WTC11 (cell line): Measurements from ENCODE around the gene CDH12. TPM values are rescaled to one million over a fixed set of nuclear protein-coding genes. Genes with fewer than 3 reads are reported as not detected.

Source experiments
- ATAC-seq: fragments of 200-7000 bp; cut with Tn5 transposase; 2 replicates; pipeline ENCODE4 v1.10.0; 2021; ENCODE audit warnings: mild to moderate bottlenecking, moderate library complexity
- CTCF ChIA-PET: fragments of 300-600 bp; sonication (Branson Sonifier 250); formaldehyde crosslinking; loops from one replicate; lab custom pipeline; 2021; ENCODE audit warnings: antibody characterized with exemption; lab: Charles Lee
- POLR2A ChIA-PET: fragments of 350-600 bp; sonication (Branson Sonifier 250); formaldehyde crosslinking; loops from one replicate; lab custom pipeline; 2021; ENCODE audit warnings: antibody characterized with exemption; lab: Charles Lee
- DNase-seq: peaks from one replicate; pipeline ENCODE4 v3.0.0; 2021; ENCODE audit warnings: low spot score
- H3K27ac Mint-ChIP-seq: 2 replicates; pipeline ENCODE4 v1.8.0; 2021; ENCODE audit warnings: mixed read lengths
- H3K27me3 Mint-ChIP-seq: 2 replicates; pipeline ENCODE4 v1.8.0; 2021; ENCODE audit warnings: low read depth, mild to moderate bottlenecking, moderate library complexity, mixed read lengths
- H3K36me3 Mint-ChIP-seq: 2 replicates; pipeline ENCODE4 v1.8.0; 2021; ENCODE audit warnings: mixed read lengths
- H3K4me1 Mint-ChIP-seq: 2 replicates; pipeline ENCODE4 v1.8.0; 2022; ENCODE audit warnings: mixed read lengths
- H3K4me3 Mint-ChIP-seq: 2 replicates; pipeline ENCODE4 v1.8.0; 2021; ENCODE audit warnings: mild to moderate bottlenecking, moderate library complexity, mixed read lengths
- H3K9me3 Mint-ChIP-seq: 2 replicates; pipeline ENCODE4 v1.8.0; 2021; ENCODE audit warnings: mixed read lengths
- ATF1 ChIP-seq: sonication (generic); formaldehyde crosslinking; IDR thresholded peaks from 2 replicates; pipeline ENCODE4 v1.8.1; 2023; ENCODE audit warnings: mild to moderate bottlenecking, moderate library complexity, missing genetic modification reagents
- ATF3 ChIP-seq: sonication (generic); formaldehyde crosslinking; conservative IDR thresholded peaks from 2 replicates; pipeline ENCODE4 v1.8.1; 2022; ENCODE audit warnings: mild to moderate bottlenecking, missing genetic modification reagents
- ATF6 ChIP-seq: sonication (generic); formaldehyde crosslinking; IDR thresholded peaks from 2 replicates; pipeline ENCODE4 v1.8.1; 2023; ENCODE audit warnings: mild to moderate bottlenecking, missing genetic modification reagents
- CDX4 ChIP-seq: fragments of 250-450 bp; sonication (Bioruptor Pico); IDR thresholded peaks from 2 replicates; pipeline ENCODE4 v1.9.0; 2021; ENCODE audit warnings: moderate library complexity, mild to moderate bottlenecking, inconsistent platforms, borderline replicate concordance
- ERG ChIP-seq: fragments of 250-450 bp; sonication (Bioruptor Pico); IDR thresholded peaks from 2 replicates; pipeline ENCODE4 v1.8.0; 2021; ENCODE audit warnings: mild to moderate bottlenecking
- ESRRA ChIP-seq: sonication (generic); formaldehyde crosslinking; IDR thresholded peaks from 2 replicates; pipeline ENCODE4 v1.8.1; 2022; ENCODE audit warnings: mild to moderate bottlenecking, missing genetic modification reagents, borderline replicate concordance
- ETV6 ChIP-seq: sonication (generic); formaldehyde crosslinking; IDR thresholded peaks from 2 replicates; pipeline ENCODE4 v1.8.1; 2022; ENCODE audit warnings: mild to moderate bottlenecking, missing genetic modification reagents
- FOXJ3 ChIP-seq: sonication (generic); formaldehyde crosslinking; IDR thresholded peaks from 2 replicates; pipeline ENCODE4 v1.9.0; 2021; ENCODE audit warnings: missing genetic modification reagents, mild to moderate bottlenecking, borderline replicate concordance
- FOXP1 ChIP-seq: sonication (generic); formaldehyde crosslinking; IDR thresholded peaks from 2 replicates; pipeline ENCODE4 v1.8.0; 2022; ENCODE audit warnings: missing genetic modification reagents, mild to moderate bottlenecking, moderate library complexity, borderline replicate concordance
- GABPB1 ChIP-seq: sonication (generic); formaldehyde crosslinking; IDR thresholded peaks from 2 replicates; pipeline ENCODE4 v1.8.1; 2023; ENCODE audit warnings: mild to moderate bottlenecking, missing genetic modification reagents
- GTF2I ChIP-seq: fragments of 250-450 bp; sonication (Bioruptor Pico); conservative IDR thresholded peaks from 2 replicates; pipeline ENCODE4 v1.4.0; 2021; ENCODE audit warnings: mild to moderate bottlenecking
- JAZF1 ChIP-seq: fragments of 250-450 bp; sonication (Bioruptor Pico); IDR thresholded peaks from 2 replicates; pipeline ENCODE4 v1.9.0; 2021; ENCODE audit warnings: moderate library complexity, mild to moderate bottlenecking, inconsistent platforms
- MAX ChIP-seq: sonication (generic); formaldehyde crosslinking; IDR thresholded peaks from 2 replicates; pipeline ENCODE4 v1.8.0; 2022; ENCODE audit warnings: mild to moderate bottlenecking, missing genetic modification reagents
- NR2C2 ChIP-seq: sonication (generic); formaldehyde crosslinking; IDR thresholded peaks from 2 replicates; pipeline ENCODE4 v1.8.0; 2022; ENCODE audit warnings: mild to moderate bottlenecking, missing genetic modification reagents
- PRDM15 ChIP-seq: sonication (generic); formaldehyde crosslinking; IDR thresholded peaks from 2 replicates; pipeline ENCODE4 v1.8.0; 2022; ENCODE audit warnings: missing genetic modification reagents
- SP1 ChIP-seq: sonication (generic); formaldehyde crosslinking; conservative IDR thresholded peaks from 2 replicates; pipeline ENCODE4 v1.8.1; 2022; ENCODE audit warnings: missing genetic modification reagents
- TEAD1 ChIP-seq: sonication (generic); formaldehyde crosslinking; IDR thresholded peaks from 2 replicates; pipeline ENCODE4 v1.8.0; 2022; ENCODE audit warnings: mild to moderate bottlenecking, missing genetic modification reagents
- TP53 ChIP-seq: sonication (generic); formaldehyde crosslinking; IDR thresholded peaks from 2 replicates; pipeline ENCODE4 v1.8.1; 2023; ENCODE audit warnings: mild to moderate bottlenecking, missing genetic modification reagents
- ZNF121 ChIP-seq: sonication (generic); formaldehyde crosslinking; IDR thresholded peaks from 2 replicates; pipeline ENCODE4 v1.8.0; 2023; ENCODE audit warnings: missing genetic modification reagents
- ZNF416 ChIP-seq: fragments of 250-450 bp; sonication (Bioruptor Pico); IDR thresholded peaks from 2 replicates; pipeline ENCODE4 v1.9.0; 2021; ENCODE audit warnings: mild to moderate bottlenecking, inconsistent platforms
- ZNF512 ChIP-seq: sonication (generic); formaldehyde crosslinking; IDR thresholded peaks from 2 replicates; pipeline ENCODE4 v1.8.1; 2022; ENCODE audit warnings: missing genetic modification reagents, borderline replicate concordance
- ZNF532 ChIP-seq: fragments of 250-450 bp; sonication (Bioruptor Pico); IDR thresholded peaks from 2 replicates; pipeline ENCODE4 v1.9.0; 2021; ENCODE audit warnings: mild to moderate bottlenecking, borderline replicate concordance
- total RNA-seq: library from RNA; stranded (reverse); gene quantifications from 3 replicates; pipeline ENCODE4 v1.2.3, GENCODE V29; 2021

CDH12 gene
- total RNA-seq, 1 experiment from 2014 or later = not detected

GRCh38 chr5:22471154-22471553 is 382.0 kb downstream of the CDH12 start:
- Mint-ChIP-seq H3K27ac (no peak overlapping the region), H3K4me3 (no peak overlapping the region), H3K27me3 (no peaks in the 10 kb centered on the region), H3K9me3 (no peaks in the 10 kb centered on the region), H3K4me1 (no peaks in the 10 kb centered on the region), H3K36me3 (no peaks in the 10 kb centered on the region)
- ATAC-seq = no peak
- TF ChIP-seq ZNF416 (CRISPR knock-in tag) = no peak
- TF ChIP-seq ZNF121 (CRISPR knock-in tag) = no peak
- no peak for TF ChIP-seq ZNF512 (CRISPR knock-in tag)
- no peak for TF ChIP-seq ATF3 (CRISPR knock-in tag)
- TF ChIP-seq MAX = no peak
- no peak for TF ChIP-seq SP1 (CRISPR knock-in tag)
- no peak for TF ChIP-seq ZNF532 (CRISPR knock-in tag)
- TF ChIP-seq TP53 = no peak
- DNase-seq = no peak
- POLR2A ChIA-PET = no interaction called here
- CTCF ChIA-PET = no interaction called here

- CTCF ChIA-PET = no interaction called here
- POLR2A ChIA-PET = no interaction called here
- Mint-ChIP-seq H3K36me3 (no peaks in the 10 kb centered on the region), H3K9me3 (no peaks in the 10 kb centered on the region), H3K27me3 (no peaks in the 10 kb centered on the region), H3K27ac (no peak overlapping the region), H3K4me1 (no peaks in the 10 kb centered on the region), H3K4me3 (no peak overlapping the region)
- ATAC-seq (no peak), DNase-seq (no peak)
- TF ChIP-seq ETV6 = no peak
- TF ChIP-seq ATF1 (CRISPR knock-in tag) = no peak
- no peak for TF ChIP-seq TEAD1 (CRISPR knock-in tag)
- no peak for TF ChIP-seq ESRRA (CRISPR knock-in tag)
- TF ChIP-seq FOXP1 = no peak
- no peak for TF ChIP-seq PRDM15 (CRISPR knock-in tag)
- no peak for TF ChIP-seq ATF6 (CRISPR knock-in tag)
- no peak for TF ChIP-seq FOXJ3
- TF ChIP-seq CDX4 = no peak
- TF ChIP-seq JAZF1 (CRISPR knock-in tag) = no peak
- TF ChIP-seq GTF2I = no peak
- no peak for TF ChIP-seq GABPB1 (CRISPR knock-in tag)
- TF ChIP-seq ERG (CRISPR knock-in tag) = no peak
- no peak for TF ChIP-seq NR2C2 (CRISPR knock-in tag)
- TF ChIP-seq MAX = no peak
These were observed 382.7 kb downstream of the CDH12 start for GRCh38 chr5:22470408-22470807.
